Mesenchymal stem cell (in vitro differentiated cells and primary cell): Measurements from ENCODE around the gene TBC1D16. TPM values are rescaled to one million over a fixed set of nuclear protein-coding genes. Genes with fewer than 3 reads are reported as not detected.

Source experiments
- DNase-seq: peaks from one replicate; pipeline ENCODE4 v3.0.0-alpha.2; 2013
- H2AFZ ChIP-seq: one replicate; pipeline ENCODE4 v1.6.1; 2013; ENCODE audit warnings: low read depth, mild to moderate bottlenecking, control low read depth, inconsistent platforms, low read length, moderate library complexity
- H2AK5ac ChIP-seq: 2 replicates; pipeline ENCODE4 v1.6.1; 2013; ENCODE audit warnings: low read length, moderate library complexity, mild to moderate bottlenecking, inconsistent platforms; ENCODE audit not compliant: severe bottlenecking
- H2BK120ac ChIP-seq: one replicate; pipeline ENCODE4 v1.6.1; 2013; ENCODE audit warnings: low read depth, mild to moderate bottlenecking, inconsistent platforms, low read length, moderate library complexity
- H2BK12ac ChIP-seq, 2 experiments: one replicate each; pipeline ENCODE4 v1.6.1; 2013; ENCODE audit warnings: inconsistent platforms in 2 of 2, low read length in 2 of 2, mild to moderate bottlenecking in 2 of 2, moderate library complexity in 2 of 2, control low read depth in 1 of 2
- H2BK15ac ChIP-seq: one replicate; pipeline ENCODE4 v1.6.1; 2013; ENCODE audit warnings: mild to moderate bottlenecking, low read depth, inconsistent platforms; ENCODE audit not compliant: poor library complexity, severe bottlenecking
- H2BK5ac ChIP-seq: 2 replicates; pipeline ENCODE4 v1.6.1; 2013; ENCODE audit warnings: low read depth, mild to moderate bottlenecking, low read length, control low read depth, inconsistent platforms; ENCODE audit not compliant: poor library complexity, severe bottlenecking
- H3K14ac ChIP-seq, 2 experiments: one replicate each; pipeline ENCODE4 v1.6.1; 2013; ENCODE audit warnings: inconsistent platforms in 2 of 2, low read length in 2 of 2, control low read depth in 1 of 2, mild to moderate bottlenecking in 1 of 2, moderate library complexity in 1 of 2
- H3K18ac ChIP-seq, 2 experiments: one replicate each; pipeline ENCODE4 v1.6.1; 2013; ENCODE audit warnings: inconsistent platforms in 2 of 2, low read length in 2 of 2, control low read depth in 1 of 2, low read depth in 1 of 2, mild to moderate bottlenecking in 1 of 2
- H3K23ac ChIP-seq, 2 experiments: one replicate each; pipeline ENCODE4 v1.6.1; 2013; ENCODE audit warnings: inconsistent platforms in 2 of 2, low read length in 2 of 2, mild to moderate bottlenecking in 2 of 2, moderate library complexity in 2 of 2, control low read depth in 1 of 2
- H3K27ac ChIP-seq: 2 replicates; pipeline ENCODE4 v1.5.1; 2013; ENCODE audit warnings: mild to moderate bottlenecking, moderate library complexity, low read length, control low read depth, inconsistent platforms; ENCODE audit not compliant: poor library complexity, severe bottlenecking
- H3K27me3 ChIP-seq, 2 experiments: 2 replicates each; pipeline versions ENCODE4 v1.6.1 to v1.7.0; 2013; ENCODE audit warnings: low read length in 2 of 2, mild to moderate bottlenecking in 2 of 2, moderate library complexity in 2 of 2, control low read depth in 1 of 2, inconsistent platforms in 1 of 2; ENCODE audit not compliant: control insufficient read depth in 1 of 2, insufficient read depth in 1 of 2
- H3K36me3 ChIP-seq, 2 experiments: 2 replicates each; pipeline versions ENCODE4 v1.6.1 to v1.7.0; 2013; ENCODE audit warnings: low read length in 2 of 2, control low read depth in 1 of 2, inconsistent platforms in 1 of 2, low read depth in 1 of 2, mild to moderate bottlenecking in 1 of 2; ENCODE audit not compliant: insufficient read depth in 2 of 2, control insufficient read depth in 1 of 2
- H3K4ac ChIP-seq, 2 experiments: one replicate each; pipeline ENCODE4 v1.6.1; 2013; ENCODE audit warnings: inconsistent platforms in 2 of 2, low read length in 2 of 2, mild to moderate bottlenecking in 2 of 2, moderate library complexity in 2 of 2, control low read depth in 1 of 2, low read depth in 1 of 2
- H3K4me1 ChIP-seq: 2 replicates; pipeline ENCODE4 v1.6.1; 2013; ENCODE audit warnings: low read depth, low read length, control low read depth; ENCODE audit not compliant: control insufficient read depth, insufficient read depth
- H3K4me2 ChIP-seq: 2 replicates; pipeline ENCODE4 v1.6.1; 2013; ENCODE audit warnings: low read length, mild to moderate bottlenecking, inconsistent platforms; ENCODE audit not compliant: poor library complexity, severe bottlenecking
- H3K4me3 ChIP-seq, 2 experiments: 2 replicates each; pipeline versions ENCODE4 v1.5.1 to v1.7.0; 2013; ENCODE audit warnings: low read length in 2 of 2, mild to moderate bottlenecking in 2 of 2, control low read depth in 1 of 2, low read depth in 1 of 2; ENCODE audit not compliant: insufficient read depth in 1 of 2
- H3K79me1 ChIP-seq: replicated peaks from 2 replicates; pipeline ENCODE4 v1.6.1; 2013; ENCODE audit warnings: mild to moderate bottlenecking, control low read depth, low read length, inconsistent platforms; ENCODE audit not compliant: poor library complexity, severe bottlenecking
- H3K9ac ChIP-seq: 2 replicates; pipeline ENCODE4 v1.7.0; 2013; ENCODE audit warnings: mild to moderate bottlenecking, low read length, moderate library complexity
- H3K9me3 ChIP-seq: 2 replicates; pipeline ENCODE4 v1.7.0; 2013; ENCODE audit warnings: mild to moderate bottlenecking, low read length; ENCODE audit not compliant: control insufficient read depth
- H4K8ac ChIP-seq: one replicate; pipeline ENCODE4 v1.6.1; 2013; ENCODE audit warnings: inconsistent platforms, mild to moderate bottlenecking, low read length, moderate library complexity
- H4K91ac ChIP-seq: one replicate; pipeline ENCODE4 v1.6.1; 2013; ENCODE audit warnings: mild to moderate bottlenecking, low read length, inconsistent platforms
- WGBS: methylation state at CpG from one replicate; pipeline ENCODE4 v1.1.7; 2013; ENCODE audit warnings: mixed read lengths; 5-methylcytosine and 5-hydroxymethylcytosine counted together
- polyA plus RNA-seq, 2 experiments: library from polyadenylated mRNA; stranded (reverse); fragments of 200-250 nt; gene quantifications; one replicate each; pipeline ENCODE4 v1.2.3, GENCODE V29; 2013

The TBC1D16 gene
- polyA plus RNA-seq (2013, experiment 1 of 2) = 20.2 TPM
- polyA plus RNA-seq (2013, experiment 2 of 2) = 20.1 TPM

GRCh38 chr17:80035687-80035936 lies at the start of gene TBC1D16:
TSS of gene TBC1D16 (minus strand) at chr17:80035872. CDS start at chr17:80013547, 22,325 bp downstream.
- peak within 1 kb of the TSS; percentile 30 to 90 for H2BK12ac ChIP-seq
- peaks cover 6 to 13% of the 10 kb centered on the region in 2 experiments for H3K36me3 ChIP-seq
- H3K4me1 ChIP-seq = peaks cover 7% of the 10 kb centered on the region
- peak within 1 kb of the TSS; percentile 71 for H3K27ac ChIP-seq
- no peak within 1 kb of the TSS for H2AK5ac ChIP-seq
- peak within 1 kb of the TSS; percentile 96 for H2AFZ ChIP-seq
- peak within 1 kb of the TSS; percentile 100 for H3K4me2 ChIP-seq
- WGBS = no CpG with 5 or more reads among the region's 46 CpGs
- H3K4me3 ChIP-seq = peak within 1 kb of the TSS; percentile 90 to 95
- H3K4ac ChIP-seq = peak within 1 kb of the TSS; percentile 3 to 96
- no peaks in the 10 kb centered on the region for H3K9me3 ChIP-seq
- H4K8ac ChIP-seq = peak within 1 kb of the TSS; percentile 82
- peak within 1 kb of the TSS in 1 of 2 experiments; percentile 50 for H3K23ac ChIP-seq
- peak within 1 kb of the TSS; percentile 94 for H2BK120ac ChIP-seq
- H2BK5ac ChIP-seq = peak within 1 kb of the TSS; percentile 83
- peak within 1 kb of the TSS; percentile 98 for H3K9ac ChIP-seq
- H3K14ac ChIP-seq = peak within 1 kb of the TSS; percentile 62 to 98
- peak within 1 kb of the TSS; percentile 90 to 92 for H3K18ac ChIP-seq
- H4K91ac ChIP-seq = peak within 1 kb of the TSS; percentile 92
- no peak for DNase-seq
- no peaks in the 10 kb centered on the region for H3K27me3 ChIP-seq
- H2BK15ac ChIP-seq = peak within 1 kb of the TSS; percentile 78
- peaks cover 20% of the 10 kb centered on the region for H3K79me1 ChIP-seq

GRCh38 chr17:80084773-80085172 lies 49.1 kb upstream of the TBC1D16 start:
- Histone ChIP-seq H3K4me2 (no peak overlapping the region), H3K9me3 (no peaks in the 10 kb centered on the region), H4K8ac (no peak overlapping the region), H2AFZ (no peak overlapping the region), H2BK120ac (no peak overlapping the region), H3K9ac (no peak overlapping the region), H3K79me1 (no peaks in the 10 kb centered on the region), H2BK5ac (no peak overlapping the region), H3K18ac (no peak overlapping the region), H2BK12ac (no peak overlapping the region), H3K4me1 (peaks cover 5% of the 10 kb centered on the region), H3K27ac (no peak overlapping the region), H3K23ac (no peak overlapping the region), H2BK15ac (no peak overlapping the region), H3K27me3 (peaks cover 15 to 33% of the 10 kb centered on the region in 2 experiments), H3K4ac (no peak overlapping the region), H3K4me3 (no peak overlapping the region), H3K36me3 (no peaks in the 10 kb centered on the region), H4K91ac (no peak overlapping the region), H2AK5ac (no peak overlapping the region), H3K14ac (no peak overlapping the region)
- 87% methylated on average over 15 of the region's 15 CpGs for WGBS
- no peak for DNase-seq

- peaks cover 5% of the 10 kb centered on the region for H3K4me1 ChIP-seq
- H2BK120ac ChIP-seq = no peak overlapping the region
- H3K14ac ChIP-seq = no peak overlapping the region
- no peak overlapping the region for H2AK5ac ChIP-seq
- H2BK12ac ChIP-seq = no peak overlapping the region
- no peak overlapping the region for H4K8ac ChIP-seq
- no peak overlapping the region for H3K27ac ChIP-seq
- DNase-seq = no peak
- no peak overlapping the region for H3K4ac ChIP-seq
- H2BK5ac ChIP-seq = no peak overlapping the region
- H3K9ac ChIP-seq = peak overlapping the region; percentile 49
- WGBS = 86% methylated on average over 13 of the region's 13 CpGs
- no peak overlapping the region for H3K23ac ChIP-seq
- H2BK15ac ChIP-seq = no peak overlapping the region
- H3K18ac ChIP-seq = no peak overlapping the region
- no peaks in the 10 kb centered on the region for H3K9me3 ChIP-seq
- H3K27me3 ChIP-seq = peaks cover 15 to 28% of the 10 kb centered on the region in 2 experiments
- no peaks in the 10 kb centered on the region for H3K36me3 ChIP-seq
- H3K79me1 ChIP-seq = no peaks in the 10 kb centered on the region
- no peak overlapping the region for H3K4me2 ChIP-seq
- no peak overlapping the region for H3K4me3 ChIP-seq
- H4K91ac ChIP-seq = no peak overlapping the region
- H2AFZ ChIP-seq = no peak overlapping the region
Observed at GRCh38 chr17:80083136-80083661, 47.5 kb upstream of the TBC1D16 start.

- Histone ChIP-seq H3K27ac (no peak overlapping the region), H3K4me3 (peak overlapping the region in 1 of 2 experiments; percentile 18), H3K9me3 (no peaks in the 10 kb centered on the region), H3K23ac (no peak overlapping the region), H3K4me2 (no peak overlapping the region), H3K36me3 (no peaks in the 10 kb centered on the region), H2BK15ac (no peak overlapping the region), H3K18ac (no peak overlapping the region), H2AFZ (no peak overlapping the region), H3K14ac (no peak overlapping the region), H2BK120ac (no peak overlapping the region), H2AK5ac (no peak overlapping the region), H3K9ac (peak overlapping the region; percentile 49), H3K79me1 (no peaks in the 10 kb centered on the region), H3K4me1 (peaks cover 5% of the 10 kb centered on the region), H4K91ac (no peak overlapping the region), H4K8ac (no peak overlapping the region), H2BK5ac (no peak overlapping the region), H2BK12ac (no peak overlapping the region), H3K27me3 (peaks cover 14 to 23% of the 10 kb centered on the region in 2 experiments), H3K4ac (no peak overlapping the region)
- 34% methylated on average over 19 of the region's 20 CpGs for WGBS
- peak; percentile 78 for DNase-seq
Observed at GRCh38 chr17:80082403-80083135, 46.9 kb upstream of the TBC1D16 start.
